Caco-2 (cell line): ENCODE data around the gene MRAS. TPM values are rescaled to one million over a fixed set of nuclear protein-coding genes. Genes with fewer than 3 reads are reported as not detected.
A peak's percentile ranks its signal among the peaks of the same experiment; 100 is the strongest.

Source experiments
- BruUV-seq: library from RNA; stranded (reverse); fragments of 400-500 nt; replicated peaks from 2 replicates; lab custom pipeline; 2021; lab: Mats Ljungman, UMichigan
- CTCF ChIA-PET: fragments of 300-600 bp; sonication (Branson Sonifier 250); formaldehyde crosslinking; loops from one replicate; lab custom pipeline; 2022; ENCODE audit warnings: antibody characterized with exemption; lab: Charles Lee
- POLR2A ChIA-PET: fragments of 300-600 bp; sonication (Branson Sonifier 250); formaldehyde crosslinking; loops from one replicate; lab custom pipeline; 2022; ENCODE audit warnings: antibody characterized with exemption; lab: Charles Lee
- DNase-seq, 2 experiments: peaks; one replicate each; pipeline versions ENCODE4 v3.0.0 to v3.0.0-alpha.2; 2020 to 2022
- H3K27me3 ChIP-seq: replicated peaks from 2 replicates; pipeline ENCODE4 v1.6.0; 2011; ENCODE audit warnings: low read length; ENCODE audit not compliant: control insufficient read depth, insufficient read depth
- H3K36me3 ChIP-seq: 2 replicates; pipeline ENCODE4 v1.5.1; 2011; ENCODE audit warnings: low read length; ENCODE audit not compliant: control insufficient read depth, insufficient read depth
- H3K4me1 ChIP-seq: fragments of 250-450 bp; sonication (Bioruptor Pico); 2 replicates; pipeline ENCODE4 v1.5.1; 2020; ENCODE audit warnings: mild to moderate bottlenecking
- H3K4me3 ChIP-seq: 2 replicates; pipeline ENCODE4 v1.5.1; 2011; ENCODE audit warnings: low read depth, mild to moderate bottlenecking, control low read depth, low read length
- H3K9me3 ChIP-seq: fragments of 250-450 bp; sonication (Bioruptor Pico); 2 replicates; pipeline ENCODE4 v1.5.1; 2020; ENCODE audit warnings: mild to moderate bottlenecking, moderate library complexity
- H3K27ac Mint-ChIP-seq: one replicate; pipeline ENCODE4 v1.8.0; 2022; ENCODE audit warnings: mixed read lengths; ENCODE audit not compliant: unreplicated experiment
- H3K27me3 Mint-ChIP-seq: one replicate; pipeline ENCODE4 v1.8.0; 2022; ENCODE audit warnings: mixed read lengths; ENCODE audit not compliant: insufficient read depth, unreplicated experiment
- H3K36me3 Mint-ChIP-seq: one replicate; pipeline ENCODE4 v1.8.0; 2022; ENCODE audit warnings: mild to moderate bottlenecking, mixed read lengths; ENCODE audit not compliant: insufficient read depth, unreplicated experiment
- H3K4me1 Mint-ChIP-seq: one replicate; pipeline ENCODE4 v1.8.0; 2022; ENCODE audit warnings: low read depth, mixed read lengths; ENCODE audit not compliant: unreplicated experiment
- H3K4me3 Mint-ChIP-seq: one replicate; pipeline ENCODE4 v1.8.0; 2022; ENCODE audit warnings: mild to moderate bottlenecking, moderate library complexity, mixed read lengths; ENCODE audit not compliant: unreplicated experiment
- H3K9me3 Mint-ChIP-seq: one replicate; pipeline ENCODE4 v1.8.0; 2022; ENCODE audit warnings: mixed read lengths; ENCODE audit not compliant: unreplicated experiment
- CTCF ChIP-seq, 2 experiments: fragments of 200-600 bp in 1 of 2; IDR thresholded peaks; 1 replicate in 1 of 2; 2 replicates in 1 of 2; pipeline versions ENCODE4 v1.5.1 to v1.8.0; 2011 to 2022; ENCODE audit warnings: antibody characterized with exemption in 1 of 2, control low read depth in 1 of 2, inconsistent platforms in 1 of 2, low read depth in 1 of 2, low read length in 1 of 2, mild to moderate bottlenecking in 1 of 2, moderate library complexity in 1 of 2; ENCODE audit not compliant: insufficient read depth in 1 of 2, severe bottlenecking in 1 of 2, unreplicated experiment in 1 of 2
- intact Hi-C: fragments of 100-400 bp; cut with micrococcal nuclease; formaldehyde crosslinking; loops from one replicate; pipeline ENCODE4 v1.10.0; 2022; ENCODE audit not compliant: unreplicated experiment
- total RNA-seq: library from RNA; stranded (reverse); gene quantifications from 2 replicates; pipeline ENCODE4 v1.2.3, GENCODE V29; 2022

MRAS gene
- total RNA-seq, 1 experiment from 2014 or later, result 11.4 TPM

DNA sequence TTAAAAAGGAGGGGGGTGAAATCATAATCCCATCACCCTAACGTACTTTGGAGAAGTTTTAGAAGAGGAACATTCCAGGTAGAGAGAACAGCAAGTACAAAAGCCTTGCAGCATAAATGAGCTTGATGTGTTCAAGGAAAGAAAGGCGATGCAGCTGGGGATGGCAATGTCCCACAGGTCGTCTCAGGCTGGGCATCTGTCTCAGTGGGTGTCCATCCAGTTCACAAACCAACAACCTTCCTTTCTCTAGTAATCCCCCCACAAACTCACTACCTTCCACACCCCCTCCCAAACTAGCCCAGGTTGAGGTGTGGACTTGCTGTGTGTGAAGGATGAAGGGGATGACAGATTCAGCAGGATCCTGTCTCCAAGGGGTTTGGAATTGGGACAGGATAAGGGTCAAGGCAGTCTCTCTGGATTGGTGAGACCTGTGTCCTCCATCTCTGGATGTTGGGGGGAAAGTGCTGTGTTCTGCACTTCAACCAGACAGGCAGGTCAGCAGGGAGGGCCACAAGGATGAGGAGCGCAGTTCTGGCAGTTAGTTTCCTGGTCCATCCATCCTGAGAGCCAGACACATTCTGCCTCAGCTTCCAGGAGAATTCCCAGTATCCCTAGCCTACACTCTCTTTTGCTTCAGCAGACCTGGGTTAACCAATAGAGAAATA lies 84.3 kb downstream of the MRAS start:
- H3K9me3 ChIP-seq, result no peaks in the 10 kb centered on the region
- no peak for TF ChIP-seq CTCF (IDR thresholded peaks at IDR 0.05; ENCODE audit: insufficient read depth in 1 of 2, low read depth in 1 of 2, low read length in 1 of 2, severe bottlenecking in 1 of 2, unreplicated experiment in 1 of 2)
- POLR2A ChIA-PET, result no interaction called here
- peaks cover 7% of the 10 kb centered on the region for H3K4me1 Mint-ChIP-seq
- H3K36me3 ChIP-seq, result no peaks in the 10 kb centered on the region; the same call in 1 of the 2 replicates
- no peaks in the 10 kb centered on the region for H3K9me3 Mint-ChIP-seq
- H3K4me1 ChIP-seq, result peaks cover 12% of the 10 kb centered on the region
- DNase-seq, result no peak
- H3K4me3 Mint-ChIP-seq, result no peak overlapping the region
- CTCF ChIA-PET, result no interaction called here
- no peaks in the 10 kb centered on the region for H3K27me3 Mint-ChIP-seq
- H3K27ac Mint-ChIP-seq, result no peak overlapping the region
- H3K27me3 ChIP-seq, result no peaks in the 10 kb centered on the region
- no TSS peak for BruUV-seq
- H3K36me3 Mint-ChIP-seq, result no peaks in the 10 kb centered on the region
- intact Hi-C loops, result no loop called here
- no peak overlapping the region for H3K4me3 ChIP-seq

- intact Hi-C loops, result loop anchor here (2.0 kb wide), 2 partner anchors 17 to 35 kb away; no protein-coding TSS in a partner anchor
- ChIA-PET POLR2A (interaction anchor here (0.6 to 0.9 kb wide), 2 partner anchors 161 to 220 kb away, joined by 3 to 4 read pairs; partner anchors contain the start of gene CEP70), CTCF (interaction anchor here (0.7 to 1.8 kb wide), 7 partner anchors 10 to 482 kb away, joined by 3 to 14 read pairs (median 5); partner anchors contain the start of gene NME9)
- no peaks in the 10 kb centered on the region; the same call in 1 of the 2 replicates for H3K36me3 ChIP-seq
- BruUV-seq, result no TSS peak
- peak overlapping the region; percentile 78 for H3K4me3 ChIP-seq
- Mint-ChIP-seq H3K27me3 (no peaks in the 10 kb centered on the region), H3K4me1 (peaks cover 7% of the 10 kb centered on the region), H3K9me3 (no peaks in the 10 kb centered on the region), H3K27ac (peak overlapping the region; percentile 42), H3K4me3 (peak overlapping the region; percentile 80), H3K36me3 (no peaks in the 10 kb centered on the region)
- H3K4me1 ChIP-seq, result peaks cover 12% of the 10 kb centered on the region
- no peaks in the 10 kb centered on the region for H3K27me3 ChIP-seq
- DNase-seq, result no peak
- TF ChIP-seq CTCF (IDR thresholded peaks at IDR 0.05; ENCODE audit: insufficient read depth in 1 of 2, low read depth in 1 of 2, low read length in 1 of 2, severe bottlenecking in 1 of 2, unreplicated experiment in 1 of 2), result no peak
- no peaks in the 10 kb centered on the region for H3K9me3 ChIP-seq
Observed at GRCh38 chr3:138433892-138434275, 85.5 kb downstream of the MRAS start.

DNA sequence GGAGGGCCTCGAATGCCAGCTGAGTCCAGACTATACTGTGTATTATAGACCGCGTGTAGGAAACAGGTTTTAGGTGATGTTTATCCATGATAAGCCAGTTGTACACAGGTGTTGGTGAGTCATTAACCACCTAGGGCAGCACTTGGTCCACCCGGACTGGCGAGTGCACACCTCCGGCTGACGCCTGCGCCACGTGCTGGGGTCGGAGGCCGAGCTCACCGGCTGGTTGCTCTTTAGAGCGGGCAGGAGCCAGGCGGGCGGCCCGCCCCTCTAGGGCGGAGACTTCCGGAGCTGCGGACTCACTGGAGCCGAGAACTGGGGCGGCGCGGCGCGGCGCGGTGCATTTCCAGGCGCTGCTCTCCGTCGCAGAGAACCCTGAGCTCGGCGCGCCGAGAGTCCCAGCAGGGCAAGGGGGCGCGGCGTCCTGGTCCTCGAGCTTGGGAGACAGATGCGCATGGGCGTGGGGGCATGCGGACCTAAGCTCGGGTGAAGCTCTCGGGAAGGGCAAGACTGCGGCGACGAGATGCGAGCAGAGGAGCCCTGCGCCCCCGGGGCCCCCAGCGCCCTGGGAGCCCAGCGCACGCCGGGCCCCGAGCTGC lies 86.0 kb downstream of the MRAS start, which contains the start of gene ESYT3:
TSS of gene ESYT3 (plus strand) at position 341 of the 599 bp plus-strand sequence. CDS start at position 524, 183 bp downstream.
- POLR2A ChIA-PET, result interaction anchor here (0.5 to 0.9 kb wide), 7 partner anchors 34 to 1479 kb away, joined by 3 to 5 read pairs (median 3); partner anchors contain the start of genes ARMC8 and CEP70
- H3K4me3 Mint-ChIP-seq, result peak within 1 kb of the TSS; percentile 80
- no peaks in the 10 kb centered on the region for H3K9me3 Mint-ChIP-seq
- Histone ChIP-seq H3K4me3 (peak within 1 kb of the TSS; percentile 78), H3K27me3 (no peaks in the 10 kb centered on the region), H3K36me3 (no peaks in the 10 kb centered on the region; the same call in 1 of the 2 replicates), H3K4me1 (peaks cover 12% of the 10 kb centered on the region), H3K9me3 (no peaks in the 10 kb centered on the region)
- TF ChIP-seq CTCF (IDR thresholded peaks at IDR 0.05; ENCODE audit: insufficient read depth in 1 of 2, low read depth in 1 of 2, low read length in 1 of 2, severe bottlenecking in 1 of 2, unreplicated experiment in 1 of 2), result no peak
- peaks cover 7% of the 10 kb centered on the region for H3K4me1 Mint-ChIP-seq
- BruUV-seq, result no TSS peak
- H3K36me3 Mint-ChIP-seq, result no peaks in the 10 kb centered on the region
- intact Hi-C loops, result loop anchor here (2.0 kb wide), 2 partner anchors 18 to 36 kb away; no protein-coding TSS in a partner anchor
- no peaks in the 10 kb centered on the region for H3K27me3 Mint-ChIP-seq
- CTCF ChIA-PET, result interaction anchor here (0.6 to 1.8 kb wide), 10 partner anchors 9 to 489 kb away, joined by 3 to 14 read pairs (median 4); partner anchors contain the start of genes CEP70, MRAS and NME9
- peak; percentile 94 to 95 for DNase-seq
- H3K27ac Mint-ChIP-seq, result peak within 1 kb of the TSS; percentile 42
